HL-60/S4 treated with phorbol 12-myristate 13-acetate at 8.2 ng/mL for 4 days and 3 days (cell line): ENCODE measurements around the gene CLEC4E.
"Not testable (repeated sequence)": the region's sequence is repeated elsewhere in the genome, so short reads cannot be mapped to it uniquely, and the experiment has no call there.

Experiments used
- in situ Hi-C: fragments of 300-500 bp; cut with MboI; formaldehyde crosslinking; loops from 2 replicates; pipeline ENCODE4 v1.15.0; 2022; ENCODE audit warnings: low sequenced_read_pairs

The CLEC4E gene

GRCh38 chr12:8540831-8541230 lies at the start of gene CLEC4E:
Gene CLEC4E (minus strand): TSS chr12:8540905. CDS start chr12:8540797, 108 bp downstream.
- in situ Hi-C loops: not testable (repeated sequence)

GRCh38 chr12:8589679-8590078 lies 49.0 kb upstream of the CLEC4E start:
- in situ Hi-C loops: no loop called here

DNA sequence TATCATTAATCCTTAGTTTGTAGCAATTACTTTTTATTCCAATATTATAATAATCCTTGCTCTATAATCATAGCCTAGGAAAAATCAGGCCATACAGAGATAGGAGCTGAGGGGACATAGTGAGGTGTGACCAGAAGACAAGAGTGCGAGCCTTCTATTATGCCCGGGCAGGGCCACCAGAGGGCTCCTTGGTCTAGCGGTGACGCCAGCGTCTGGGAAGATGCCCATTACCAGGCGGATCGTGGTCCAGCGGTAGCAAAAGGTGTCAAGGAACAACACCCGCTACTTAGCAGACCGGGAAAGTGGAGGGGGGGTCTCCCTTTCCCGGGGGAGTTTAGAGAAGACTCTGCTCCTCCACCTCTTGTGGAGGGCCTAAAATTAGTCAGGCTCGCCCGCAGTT lies 43.8 kb upstream of the CLEC4E start:
- in situ Hi-C loops: not testable (repeated sequence)

DNA sequence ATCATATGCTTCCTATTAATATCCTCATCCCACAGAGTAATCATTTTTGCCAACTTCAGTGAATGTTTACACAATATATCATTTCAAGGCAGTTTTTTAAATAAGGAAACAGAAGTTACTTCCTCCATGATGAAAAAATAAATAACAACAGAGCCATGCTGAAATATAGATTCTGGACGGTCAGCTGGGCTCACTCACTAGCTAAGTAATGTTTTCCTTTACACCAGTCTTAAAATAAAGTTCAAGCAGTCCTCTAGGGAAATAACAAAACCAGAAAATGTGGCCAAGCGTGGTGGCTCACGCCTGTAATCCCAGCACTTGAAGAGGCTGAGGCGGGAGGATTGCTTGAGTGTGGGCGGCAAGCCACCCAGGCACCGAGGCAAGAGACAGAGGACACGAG lies 43.3 kb upstream of the CLEC4E start:
- in situ Hi-C loops: no loop called here

- in situ Hi-C loops: no loop called here
Observed at GRCh38 chr12:8581098-8581784, 40.5 kb upstream of the CLEC4E start.

DNA sequence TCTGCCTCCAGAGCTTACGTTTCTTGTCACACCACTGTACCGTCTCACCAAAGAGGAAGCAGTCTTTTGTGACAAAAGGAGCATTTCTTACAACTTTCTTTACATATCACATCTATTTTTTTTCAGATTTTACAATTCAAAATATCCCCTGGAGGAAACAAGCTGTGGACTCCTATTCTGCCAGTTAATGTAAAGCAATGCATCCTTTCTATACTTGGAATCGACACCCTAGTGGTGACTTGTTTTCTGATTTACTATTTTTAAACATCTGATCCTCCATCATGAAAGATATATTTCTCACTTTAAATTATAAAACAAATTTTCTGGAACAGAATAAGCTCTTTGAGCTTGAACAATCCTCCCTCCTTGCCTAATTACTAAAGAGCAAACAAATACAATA lies 37.2 kb upstream of the CLEC4E start:
- in situ Hi-C loops: no loop called here

DNA sequence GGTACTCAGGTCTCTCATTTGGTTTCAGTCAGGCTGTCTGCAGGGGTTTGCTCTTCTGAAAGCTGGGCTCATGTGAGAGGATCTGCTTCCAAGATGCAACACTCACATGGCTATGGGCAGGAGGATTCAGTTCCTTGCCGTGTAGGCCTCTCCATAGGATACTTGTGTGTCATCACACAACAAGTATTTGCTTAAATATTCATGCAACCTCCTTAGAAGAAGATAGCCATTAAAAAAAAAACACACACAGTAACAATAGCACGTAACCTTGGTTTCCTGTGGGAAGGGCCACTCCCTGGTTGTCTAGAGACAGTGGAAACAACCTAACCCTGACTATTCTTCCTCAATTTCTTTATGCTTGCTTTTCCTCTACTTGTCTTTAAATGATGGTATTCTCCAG lies 31.8 kb upstream of the CLEC4E start:
- in situ Hi-C loops: no loop called here

- in situ Hi-C loops: no loop called here
Observed at GRCh38 chr12:8566525-8566924, 25.8 kb upstream of the CLEC4E start.

- in situ Hi-C loops: not testable (repeated sequence)
Observed at GRCh38 chr12:8566052-8566451, 25.3 kb upstream of the CLEC4E start.

- in situ Hi-C loops: no loop called here
Observed at GRCh38 chr12:8564656-8565055, 24.0 kb upstream of the CLEC4E start.

DNA sequence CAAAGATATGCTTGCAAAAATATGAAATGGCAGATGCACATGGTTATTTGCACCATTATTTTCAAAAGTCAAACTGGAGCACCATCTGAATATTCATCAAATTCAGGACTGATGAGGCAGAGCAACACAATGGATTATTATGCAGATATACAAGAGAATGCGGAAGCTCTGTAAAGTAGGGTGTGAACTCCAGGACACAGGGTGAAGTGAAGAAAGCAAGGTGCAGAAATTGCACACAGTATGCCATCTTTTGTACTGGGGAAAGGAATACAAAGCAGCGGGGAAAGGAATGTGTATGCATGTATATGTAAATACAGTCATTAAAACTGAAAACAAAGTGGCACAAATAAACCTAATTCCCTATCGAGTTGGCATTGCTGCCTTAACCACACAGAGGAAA lies 22.7 kb upstream of the CLEC4E start:
- in situ Hi-C loops: no loop called here

- in situ Hi-C loops: no loop called here
Observed at GRCh38 chr12:8562310-8562709, 21.6 kb upstream of the CLEC4E start.

GRCh38 chr12:8561011-8561410 lies 20.3 kb upstream of the CLEC4E start:
- in situ Hi-C loops: no loop called here

GRCh38 chr12:8559676-8560075 lies 19.0 kb upstream of the CLEC4E start:
- in situ Hi-C loops: no loop called here

DNA sequence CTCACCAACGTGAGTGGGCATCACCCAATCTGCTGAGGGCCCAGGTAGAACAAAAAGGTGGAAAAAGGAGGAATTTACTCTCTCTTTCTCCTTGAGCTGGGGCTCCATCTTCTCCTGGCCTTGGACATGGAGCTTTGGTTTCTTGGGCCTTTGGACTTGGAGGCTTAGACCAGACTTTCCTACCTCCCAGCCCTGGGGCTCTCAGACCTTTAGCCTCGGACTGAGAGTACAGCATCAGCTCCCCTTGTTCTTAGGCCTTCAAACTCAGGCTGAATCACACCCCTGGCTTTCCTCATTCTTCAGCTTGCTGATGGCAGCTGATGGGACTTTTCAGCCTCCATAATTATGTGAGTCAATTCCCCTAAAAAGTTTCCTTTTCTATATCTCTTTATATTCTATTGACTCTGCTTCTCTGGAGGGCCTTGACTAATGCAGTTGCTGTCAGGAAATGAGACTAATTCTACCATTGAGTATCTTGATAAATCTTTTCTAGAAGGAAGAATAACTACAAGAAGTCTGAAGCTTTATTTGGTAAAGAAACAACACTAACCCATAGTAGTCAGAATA lies 15.9 kb upstream of the CLEC4E start:
- in situ Hi-C loops: no loop called here

DNA sequence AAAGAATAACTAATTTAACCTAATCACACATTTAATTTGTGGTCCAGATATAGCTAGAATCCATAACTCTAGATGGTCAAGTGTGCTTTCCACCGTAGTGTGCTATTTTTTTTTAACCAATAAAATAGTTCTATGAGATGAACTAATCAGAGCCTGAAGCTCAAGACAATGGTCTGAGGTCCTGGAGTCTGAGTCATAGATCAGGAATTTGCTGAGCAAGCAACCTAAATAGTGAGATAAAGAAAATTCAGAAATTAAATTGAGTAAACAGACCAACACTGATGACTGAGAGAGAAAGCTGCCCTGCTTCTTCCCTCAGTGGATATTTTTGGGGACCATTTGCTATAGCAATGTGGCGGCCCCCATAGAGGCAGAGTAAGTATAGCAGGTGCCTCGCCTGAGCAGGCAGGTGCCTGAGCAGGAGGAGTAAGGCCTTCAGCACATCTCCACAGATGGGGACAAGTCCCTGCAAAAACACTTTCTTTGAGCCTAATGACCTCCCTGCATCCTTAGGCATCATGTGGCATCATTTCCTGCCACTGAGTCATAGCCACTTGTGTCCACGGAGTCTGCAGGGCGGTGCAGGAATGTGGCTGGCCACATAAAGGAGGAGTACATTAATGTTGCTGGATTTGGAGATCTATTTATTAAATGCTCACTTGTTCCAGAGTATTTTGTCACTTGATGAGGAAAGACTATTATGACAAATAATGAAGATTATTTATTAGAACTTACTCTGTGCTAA lies 13.9 kb upstream of the CLEC4E start:
- in situ Hi-C loops: no loop called here

DNA sequence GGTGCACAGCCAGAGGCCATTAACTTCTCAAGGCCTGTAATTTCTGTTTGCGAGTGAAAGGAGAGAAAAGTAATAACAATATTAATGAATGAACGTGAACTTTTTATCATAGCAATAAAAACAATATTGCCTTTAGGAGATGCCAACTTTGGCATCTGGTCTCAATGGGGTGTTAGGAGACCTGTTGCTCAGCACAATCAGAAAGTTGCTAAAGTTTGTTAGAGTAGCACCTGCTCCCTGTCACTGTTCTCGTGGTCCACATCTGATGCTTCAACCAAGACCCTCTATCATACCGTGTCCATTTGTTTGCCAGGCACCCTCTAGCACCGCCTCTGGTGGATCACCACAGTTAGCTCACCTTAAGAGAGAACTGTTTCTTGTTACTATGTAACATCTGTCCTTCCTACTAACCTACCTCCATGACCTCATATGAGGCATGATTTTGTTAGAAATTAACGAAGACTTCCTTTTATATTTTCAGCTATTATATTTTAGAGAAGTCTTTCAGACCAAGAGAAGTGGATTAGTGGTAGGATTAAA lies 12.5 kb upstream of the CLEC4E start:
- in situ Hi-C loops: no loop called here

DNA sequence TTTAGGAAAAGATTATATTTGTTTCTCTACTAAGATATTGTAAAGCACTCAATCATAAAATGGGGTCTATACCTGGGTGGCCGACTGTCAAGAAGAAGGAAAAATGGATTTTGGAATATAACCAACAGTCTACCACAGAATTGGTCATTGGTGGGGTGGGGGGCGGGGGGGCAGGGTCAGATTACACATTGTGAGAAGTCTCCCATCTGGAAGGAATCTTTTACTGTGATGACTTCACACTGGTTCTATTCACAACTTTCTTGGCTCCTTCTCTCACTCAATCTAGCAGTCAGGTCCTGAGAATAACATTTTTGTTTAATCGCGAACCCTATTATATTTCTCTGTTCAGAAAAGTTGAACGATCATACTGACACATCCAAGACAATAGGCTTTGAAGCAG lies 8.7 kb upstream of the CLEC4E start:
- in situ Hi-C loops: no loop called here

GRCh38 chr12:8548192-8548591 lies 7.5 kb upstream of the CLEC4E start:
- in situ Hi-C loops: no loop called here

GRCh38 chr12:8547645-8548044 lies 6.9 kb upstream of the CLEC4E start:
- in situ Hi-C loops: no loop called here

- in situ Hi-C loops: no loop called here
Observed at GRCh38 chr12:8546591-8546990, 5.9 kb upstream of the CLEC4E start.

GRCh38 chr12:8544295-8544694 lies 3.6 kb upstream of the CLEC4E start:
- in situ Hi-C loops: no loop called here
